Astrocyte (in vitro differentiated cells and primary cell): ENCODE data around the gene VPS11.

Experiments used
- EZH2 ChIP-seq: IDR thresholded peaks from 2 replicates; pipeline ENCODE4 v1.6.1; 2012; ENCODE audit warnings: mild to moderate bottlenecking, low read length, inconsistent platforms; ENCODE audit not compliant: insufficient read depth
- TF ChIP-seq, protein P1 (sequence below): IDR thresholded peaks from 2 replicates; pipeline ENCODE4 v1.5.1; 2011; ENCODE audit warnings: low read depth, mild to moderate bottlenecking, inconsistent platforms, low read length, moderate library complexity; ENCODE audit not compliant: insufficient read depth

DNA sequence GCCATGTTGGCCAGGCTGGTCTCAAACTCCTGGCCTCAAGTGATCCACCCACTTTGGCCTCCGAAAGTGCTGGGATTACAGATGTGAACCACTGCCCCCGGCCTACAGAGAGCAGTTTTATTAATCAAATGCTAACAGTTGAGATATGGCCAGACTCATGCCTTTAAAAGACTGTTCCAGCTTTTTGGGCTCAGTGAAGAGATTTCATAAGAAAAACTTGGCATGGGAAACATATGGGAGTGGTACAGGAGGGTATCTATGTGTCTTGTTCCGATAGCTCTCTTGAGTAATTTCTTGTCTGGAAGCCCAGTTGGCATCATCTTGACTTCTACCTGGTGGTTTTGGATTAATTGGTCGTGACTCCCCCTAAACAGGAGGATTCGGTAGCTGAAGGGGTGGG lies 28.7 kb upstream of the VPS11 start:
- TF ChIP-seq EZH2, result no peak
- TF ChIP-seq, protein P1, sequence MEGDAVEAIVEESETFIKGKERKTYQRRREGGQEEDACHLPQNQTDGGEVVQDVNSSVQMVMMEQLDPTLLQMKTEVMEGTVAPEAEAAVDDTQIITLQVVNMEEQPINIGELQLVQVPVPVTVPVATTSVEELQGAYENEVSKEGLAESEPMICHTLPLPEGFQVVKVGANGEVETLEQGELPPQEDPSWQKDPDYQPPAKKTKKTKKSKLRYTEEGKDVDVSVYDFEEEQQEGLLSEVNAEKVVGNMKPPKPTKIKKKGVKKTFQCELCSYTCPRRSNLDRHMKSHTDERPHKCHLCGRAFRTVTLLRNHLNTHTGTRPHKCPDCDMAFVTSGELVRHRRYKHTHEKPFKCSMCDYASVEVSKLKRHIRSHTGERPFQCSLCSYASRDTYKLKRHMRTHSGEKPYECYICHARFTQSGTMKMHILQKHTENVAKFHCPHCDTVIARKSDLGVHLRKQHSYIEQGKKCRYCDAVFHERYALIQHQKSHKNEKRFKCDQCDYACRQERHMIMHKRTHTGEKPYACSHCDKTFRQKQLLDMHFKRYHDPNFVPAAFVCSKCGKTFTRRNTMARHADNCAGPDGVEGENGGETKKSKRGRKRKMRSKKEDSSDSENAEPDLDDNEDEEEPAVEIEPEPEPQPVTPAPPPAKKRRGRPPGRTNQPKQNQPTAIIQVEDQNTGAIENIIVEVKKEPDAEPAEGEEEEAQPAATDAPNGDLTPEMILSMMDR, result no peak
